MCF 10A (cell line): ENCODE data around the gene PRRT1B. TPM values are rescaled to one million over a fixed set of nuclear protein-coding genes. Genes with fewer than 3 reads are reported as not detected.

Experiments used
- BruUV-seq: library from RNA; stranded (reverse); fragments of 400-500 nt; replicated peaks from 2 replicates; lab custom pipeline; 2021; lab: Mats Ljungman, UMichigan
- CTCF ChIA-PET: fragments of 300-600 bp; sonication (Branson Sonifier 250); formaldehyde crosslinking; extraction: SDS; loops from one replicate; lab custom pipeline; 2021; ENCODE audit warnings: antibody characterized with exemption, inconsistent platforms; lab: Yijun Ruan, JAX
- POLR2A ChIA-PET: fragments of 300-600, 350-650 bp; sonication (Branson Sonifier 250); formaldehyde crosslinking; extraction: SDS; loops from one replicate; lab custom pipeline; 2020; ENCODE audit warnings: antibody characterized with exemption, inconsistent platforms; lab: Yijun Ruan, JAX
- DNase-seq: peaks from one replicate; pipeline ENCODE4 v3.0.0-alpha.2; 2018; ENCODE audit not compliant: unreplicated experiment
- H3K27ac Mint-ChIP-seq: one replicate; pipeline ENCODE4 v1.8.0; 2022; ENCODE audit warnings: mild to moderate bottlenecking, low read depth, mixed read lengths; ENCODE audit not compliant: unreplicated experiment
- H3K27me3 Mint-ChIP-seq: one replicate; pipeline ENCODE4 v1.8.0; 2022; ENCODE audit warnings: mixed read lengths; ENCODE audit not compliant: insufficient read depth, unreplicated experiment
- H3K36me3 Mint-ChIP-seq: one replicate; pipeline ENCODE4 v1.8.0; 2022; ENCODE audit warnings: mild to moderate bottlenecking, moderate library complexity, mixed read lengths; ENCODE audit not compliant: insufficient read depth, unreplicated experiment
- H3K4me1 Mint-ChIP-seq: one replicate; pipeline ENCODE4 v1.8.0; 2022; ENCODE audit warnings: mixed read lengths; ENCODE audit not compliant: insufficient read depth, unreplicated experiment
- H3K4me3 Mint-ChIP-seq: one replicate; pipeline ENCODE4 v1.8.0; 2022; ENCODE audit warnings: mild to moderate bottlenecking, moderate library complexity, mixed read lengths; ENCODE audit not compliant: unreplicated experiment
- H3K9me3 Mint-ChIP-seq: one replicate; pipeline ENCODE4 v1.8.0; 2022; ENCODE audit warnings: mixed read lengths; ENCODE audit not compliant: unreplicated experiment
- CTCF ChIP-seq: fragments of 200-600 bp; IDR thresholded peaks from one replicate; pipeline ENCODE4 v1.8.0; 2022; ENCODE audit warnings: antibody characterized with exemption, mild to moderate bottlenecking; ENCODE audit not compliant: unreplicated experiment
- intact Hi-C: fragments of 100-400 bp; cut with micrococcal nuclease; formaldehyde crosslinking; loops from 2 replicates; pipeline ENCODE4 v1.14.1; 2022
- total RNA-seq: library from RNA; stranded (reverse); gene quantifications from 2 replicates; pipeline ENCODE4 v1.2.3, GENCODE V29; 2022

The PRRT1B gene
- total RNA-seq, 1 experiment from 2014 or later: not detected

DNA sequence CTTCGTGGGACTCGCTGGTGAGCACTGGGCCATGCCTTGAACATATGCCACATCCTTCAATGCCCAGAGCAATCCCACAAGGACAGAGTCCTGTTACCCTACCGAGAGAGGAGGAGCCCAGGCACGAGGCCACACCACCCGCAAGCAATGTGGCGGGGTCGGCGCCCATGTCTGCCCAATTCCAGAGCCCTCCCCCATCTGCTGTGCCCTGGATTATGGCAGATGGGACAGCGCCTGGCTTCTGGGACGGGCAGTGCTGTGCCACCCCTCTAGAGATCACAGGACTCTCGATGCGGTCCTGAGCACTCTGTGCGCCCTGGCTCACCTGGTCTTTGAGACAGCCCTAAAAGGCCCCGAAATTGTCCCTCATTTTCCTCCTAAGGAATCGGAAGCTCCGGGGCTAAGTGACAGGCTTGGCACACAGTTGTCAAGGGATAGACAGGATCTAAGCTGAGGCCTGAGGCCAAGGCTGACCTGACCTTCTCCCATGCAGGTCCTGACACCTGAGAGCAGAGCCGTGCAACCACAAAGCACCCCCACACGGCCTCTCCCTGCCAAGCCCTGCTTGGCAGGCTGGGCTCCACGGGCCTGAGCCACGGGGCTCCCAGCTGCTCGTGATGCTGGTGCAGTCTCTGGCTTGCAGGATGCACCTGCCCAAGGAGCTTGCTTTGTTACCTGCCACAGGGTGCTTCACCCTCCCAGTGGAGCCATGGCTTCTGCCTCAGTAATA is 48.8 kb downstream of the PRRT1B start:
- no TSS peak for BruUV-seq
- intact Hi-C loops: loop anchor here (5.0 kb wide), 1 partner anchor 38 kb away; no protein-coding TSS in a partner anchor
- CTCF ChIA-PET: interaction anchor here (1.0 to 9.4 kb wide), 2 partner anchors 35 to 151 kb away, joined by 3 to 151 read pairs; partner anchors contain the start of gene RAPGEF1
- no peak for DNase-seq
- Mint-ChIP-seq H3K4me1 (peaks cover 4% of the 10 kb centered on the region), H3K36me3 (peaks cover 24% of the 10 kb centered on the region), H3K27ac (no peak overlapping the region), H3K9me3 (no peaks in the 10 kb centered on the region), H3K4me3 (no peak overlapping the region), H3K27me3 (no peaks in the 10 kb centered on the region)
- TF ChIP-seq CTCF: no peak
- POLR2A ChIA-PET: interaction anchor here (1.5 kb wide), 1 partner anchor 13 kb away, joined by 3 read pairs; no protein-coding TSS in a partner anchor

GRCh38 chr9:131594906-131595665 is 49.8 kb downstream of the PRRT1B start:
- no peak for DNase-seq
- CTCF ChIA-PET: interaction anchor here (1.0 to 9.4 kb wide), 2 partner anchors 34 to 150 kb away, joined by 3 to 151 read pairs; partner anchors contain the start of gene RAPGEF1
- POLR2A ChIA-PET: interaction anchor here (1.5 kb wide), 1 partner anchor 12 kb away, joined by 3 read pairs; no protein-coding TSS in a partner anchor
- no peaks in the 10 kb centered on the region for H3K27me3 Mint-ChIP-seq
- H3K4me3 Mint-ChIP-seq: no peak overlapping the region
- TF ChIP-seq CTCF: no peak
- H3K36me3 Mint-ChIP-seq: peaks cover 26% of the 10 kb centered on the region
- no peak overlapping the region for H3K27ac Mint-ChIP-seq
- no TSS peak for BruUV-seq
- H3K4me1 Mint-ChIP-seq: peaks cover 4% of the 10 kb centered on the region
- intact Hi-C loops: loop anchor here (5.0 kb wide), 1 partner anchor 37 kb away; no protein-coding TSS in a partner anchor
- no peaks in the 10 kb centered on the region for H3K9me3 Mint-ChIP-seq

DNA sequence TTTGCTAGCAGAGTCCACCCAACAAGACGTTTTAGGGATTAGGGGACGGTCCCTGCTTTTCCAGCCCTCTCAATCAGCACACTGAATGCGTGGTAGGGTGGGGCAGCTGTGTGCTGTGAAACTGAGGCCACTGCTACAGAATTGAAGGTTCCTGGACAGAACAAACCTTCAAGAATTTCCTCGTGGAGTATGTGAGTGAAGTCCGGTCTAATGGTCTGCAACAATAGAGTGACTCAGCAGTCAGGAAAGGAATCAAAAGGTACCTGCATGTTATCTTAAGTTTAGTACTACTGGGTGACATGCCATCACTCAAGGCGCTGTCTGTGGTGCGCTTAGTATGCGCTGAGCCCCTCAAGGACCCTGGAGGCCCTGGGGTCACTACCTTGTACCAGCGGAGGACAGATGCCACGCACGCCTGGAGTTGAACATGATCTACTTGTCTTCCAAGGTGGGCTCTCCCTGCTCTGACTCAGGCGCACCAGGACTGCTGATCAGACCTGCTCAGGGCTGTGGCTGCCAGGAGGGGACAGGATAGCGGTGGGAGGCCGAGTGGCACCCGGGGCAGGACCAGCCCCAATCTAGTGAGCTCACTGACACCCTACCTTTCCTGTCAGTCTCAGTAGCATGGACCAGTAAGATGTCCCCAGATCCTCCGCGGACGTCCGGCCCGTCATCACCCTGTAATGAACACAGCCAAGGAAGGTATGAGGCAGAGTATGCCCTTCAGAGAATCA is 50.5 kb downstream of the PRRT1B start:
- intact Hi-C loops: no loop called here
- Mint-ChIP-seq H3K4me3 (no peak overlapping the region), H3K27ac (no peak overlapping the region), H3K36me3 (peaks cover 29% of the 10 kb centered on the region), H3K27me3 (no peaks in the 10 kb centered on the region), H3K9me3 (no peaks in the 10 kb centered on the region), H3K4me1 (peaks cover 4% of the 10 kb centered on the region)
- no peak for TF ChIP-seq CTCF
- CTCF ChIA-PET: interaction anchor here (9.4 kb wide), 1 partner anchor 150 kb away, joined by 151 read pairs; the partner anchor contains the start of gene RAPGEF1
- POLR2A ChIA-PET: interaction anchor here (1.5 kb wide), 1 partner anchor 11 kb away, joined by 3 read pairs; no protein-coding TSS in a partner anchor
- BruUV-seq: no TSS peak
- no peak for DNase-seq
